Measurements from ENCODE around the gene INS.

The INS gene

DNA sequence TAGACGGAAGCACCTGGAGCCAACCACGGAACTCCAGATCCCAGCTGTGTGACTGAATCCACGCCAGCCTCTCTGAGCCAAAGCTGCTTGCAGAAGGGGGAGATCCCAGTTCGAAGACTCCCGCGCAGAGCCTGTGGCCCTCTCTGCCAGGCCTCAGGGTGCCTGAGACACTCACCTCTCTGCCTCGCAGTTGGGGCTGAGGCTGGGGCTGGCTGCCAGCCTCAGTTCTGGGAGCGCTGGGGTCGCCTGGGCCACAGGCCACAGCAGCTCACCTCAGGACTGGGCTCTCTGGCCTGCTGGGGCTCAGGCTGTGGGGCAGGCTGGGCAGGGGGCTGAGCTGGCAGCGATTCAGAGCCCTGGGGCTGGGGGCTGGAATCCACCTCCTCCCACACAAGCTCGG is 13.6 kb downstream of the INS start:
- DNase-seq, result no peak

DNA sequence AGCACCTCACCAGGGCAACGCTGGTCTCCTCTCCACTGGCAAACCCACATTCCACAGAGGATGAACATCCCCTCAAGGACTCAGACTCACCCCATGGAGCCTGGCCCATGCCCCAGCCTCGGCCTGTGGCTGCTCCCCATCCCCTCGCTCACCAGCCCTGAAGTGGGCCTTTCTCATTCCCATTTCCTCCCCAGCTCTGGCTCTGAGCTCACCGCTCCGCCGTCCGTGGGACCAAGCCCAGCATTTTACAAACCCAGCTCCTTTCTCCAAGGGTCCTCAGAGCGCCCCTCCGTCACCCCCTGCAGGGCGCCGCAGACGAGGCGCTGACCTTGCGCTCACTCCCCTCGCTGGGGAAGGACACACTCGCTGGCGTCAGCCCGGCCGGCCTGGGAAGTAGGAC is 15.0 kb downstream of the INS start:
- no peak for DNase-seq

DNA sequence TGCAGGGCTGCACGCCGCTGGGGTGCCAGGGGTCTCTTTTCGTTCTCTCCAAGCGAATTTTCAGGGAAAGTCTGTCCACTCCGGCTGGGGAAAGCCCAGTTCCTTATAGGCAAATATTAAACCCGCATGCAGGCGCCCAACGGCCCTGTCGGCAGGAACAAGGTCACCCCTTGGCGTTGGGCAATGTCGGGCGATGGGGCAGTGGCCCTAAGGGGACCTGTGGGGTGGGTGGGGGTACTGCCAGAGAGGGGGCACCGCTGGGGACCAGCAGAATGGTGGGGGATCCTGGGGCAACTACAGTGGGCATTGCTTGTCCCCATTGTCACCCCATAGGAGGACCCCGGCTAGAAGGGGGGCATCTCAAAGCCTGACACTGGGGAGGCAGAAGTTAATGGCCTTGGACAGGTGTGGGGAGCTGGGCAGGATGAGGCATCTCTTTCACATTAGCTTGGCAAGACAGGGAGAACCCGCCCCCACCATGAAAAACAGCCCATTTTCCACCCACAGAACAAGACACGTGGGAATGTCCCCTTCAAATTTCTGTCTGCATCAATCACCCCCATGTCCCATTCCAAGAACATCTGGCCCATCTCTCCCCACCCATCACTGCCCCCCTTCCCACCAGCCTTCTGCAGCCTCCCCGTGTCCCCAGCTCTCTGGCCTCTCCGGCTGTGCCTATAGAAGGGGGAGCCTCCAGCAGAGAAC is 16.3 kb downstream of the INS start:
- no peak for DNase-seq

DNA sequence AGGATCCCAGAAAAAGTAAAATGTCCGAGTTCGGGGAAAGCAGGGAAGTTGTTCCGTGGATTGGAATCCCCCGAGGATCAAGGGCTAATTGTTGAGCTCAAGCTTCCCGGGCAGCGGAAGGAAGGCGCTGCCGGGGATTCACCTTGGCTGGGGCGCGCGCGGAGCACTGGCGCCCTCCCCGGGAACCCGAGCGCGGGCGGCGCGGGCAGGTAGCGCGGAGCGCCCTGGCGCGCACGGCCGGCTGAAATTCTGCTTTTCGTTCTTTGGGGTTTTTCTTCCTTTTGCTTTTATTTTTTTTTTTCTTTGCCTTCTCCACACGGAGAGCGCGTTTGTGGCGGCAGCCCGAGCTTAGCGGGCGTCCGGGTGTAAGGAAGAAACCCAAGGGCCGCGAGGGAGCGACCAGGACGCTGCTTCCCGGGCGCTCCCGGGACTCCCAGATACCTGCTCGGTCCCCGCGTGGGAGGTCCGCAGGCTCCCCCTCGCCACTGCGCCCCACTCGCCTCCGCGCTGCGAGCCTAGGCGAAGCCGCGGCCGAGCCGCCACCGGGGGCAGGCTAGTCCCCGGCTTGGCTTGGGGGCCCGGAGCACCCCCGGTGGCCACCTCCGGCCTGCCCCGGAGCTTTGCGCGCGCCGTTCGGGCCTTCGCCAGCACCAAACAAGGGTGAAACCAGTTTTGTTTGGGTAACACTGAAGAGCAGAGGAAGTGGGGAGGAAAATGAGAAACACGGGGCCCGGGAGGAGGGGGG is 17.0 kb downstream of the INS start:
- no peak for DNase-seq

DNA sequence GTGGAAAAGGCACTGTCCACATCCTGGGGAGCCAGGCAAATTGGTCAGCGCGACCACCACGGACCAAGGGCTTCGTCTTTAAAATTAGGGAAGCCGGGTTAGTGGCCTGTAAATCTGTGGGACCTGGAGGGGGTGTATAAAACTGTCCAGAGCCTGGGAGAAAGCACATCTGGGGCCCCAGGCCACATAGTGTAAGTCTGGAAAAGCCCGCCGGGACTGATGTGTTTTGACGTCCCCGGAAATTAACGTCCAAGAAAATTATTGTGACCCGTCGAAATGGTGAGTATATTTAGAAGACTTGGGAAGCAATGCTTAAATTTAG is 17.6 kb downstream of the INS start:
- no peak for DNase-seq

DNA sequence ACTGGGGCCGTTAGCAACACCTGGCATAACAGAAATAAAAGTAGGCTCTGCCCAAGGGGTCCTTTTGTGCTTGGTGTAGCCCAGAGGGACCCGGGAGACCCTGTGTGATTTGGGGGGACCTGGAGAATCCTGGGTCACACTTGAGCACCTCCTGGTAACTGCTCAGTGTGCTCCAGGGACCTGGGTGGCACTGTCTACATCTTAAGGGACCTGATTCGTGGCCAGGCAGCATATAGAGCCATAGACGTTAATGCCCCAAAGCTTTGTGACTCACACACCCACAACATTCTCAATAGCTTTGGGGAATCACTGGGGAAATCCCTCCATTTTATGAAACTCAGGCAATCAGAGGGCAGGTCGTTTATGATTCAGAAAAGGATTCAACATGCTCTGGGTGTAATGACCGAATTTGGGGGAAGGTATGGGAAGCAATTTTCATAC is 18.2 kb downstream of the INS start:
- no peak for DNase-seq

DNA sequence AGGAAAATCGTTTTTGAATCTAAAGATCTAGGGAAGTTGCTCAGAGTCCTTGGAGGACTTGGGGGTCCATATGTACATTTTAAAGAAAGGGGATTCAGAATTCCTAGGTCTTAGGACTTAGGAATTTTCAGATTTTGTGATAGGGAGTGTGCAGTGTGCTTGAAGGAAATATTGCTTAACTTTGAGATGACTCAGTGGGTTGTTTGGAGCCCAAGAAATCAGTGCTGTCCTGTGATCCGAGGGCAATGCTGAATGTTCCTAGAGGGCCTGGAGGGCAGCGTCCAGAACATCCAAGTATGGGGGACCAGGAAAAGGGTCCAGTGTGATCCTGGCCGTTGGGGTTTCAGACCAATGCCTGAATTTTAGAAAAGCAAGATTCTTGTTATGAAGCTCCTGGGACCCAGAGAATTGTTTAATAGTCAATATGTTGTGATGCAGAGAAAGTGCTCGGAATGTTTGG is 18.7 kb downstream of the INS start:
- no peak for DNase-seq

DNA sequence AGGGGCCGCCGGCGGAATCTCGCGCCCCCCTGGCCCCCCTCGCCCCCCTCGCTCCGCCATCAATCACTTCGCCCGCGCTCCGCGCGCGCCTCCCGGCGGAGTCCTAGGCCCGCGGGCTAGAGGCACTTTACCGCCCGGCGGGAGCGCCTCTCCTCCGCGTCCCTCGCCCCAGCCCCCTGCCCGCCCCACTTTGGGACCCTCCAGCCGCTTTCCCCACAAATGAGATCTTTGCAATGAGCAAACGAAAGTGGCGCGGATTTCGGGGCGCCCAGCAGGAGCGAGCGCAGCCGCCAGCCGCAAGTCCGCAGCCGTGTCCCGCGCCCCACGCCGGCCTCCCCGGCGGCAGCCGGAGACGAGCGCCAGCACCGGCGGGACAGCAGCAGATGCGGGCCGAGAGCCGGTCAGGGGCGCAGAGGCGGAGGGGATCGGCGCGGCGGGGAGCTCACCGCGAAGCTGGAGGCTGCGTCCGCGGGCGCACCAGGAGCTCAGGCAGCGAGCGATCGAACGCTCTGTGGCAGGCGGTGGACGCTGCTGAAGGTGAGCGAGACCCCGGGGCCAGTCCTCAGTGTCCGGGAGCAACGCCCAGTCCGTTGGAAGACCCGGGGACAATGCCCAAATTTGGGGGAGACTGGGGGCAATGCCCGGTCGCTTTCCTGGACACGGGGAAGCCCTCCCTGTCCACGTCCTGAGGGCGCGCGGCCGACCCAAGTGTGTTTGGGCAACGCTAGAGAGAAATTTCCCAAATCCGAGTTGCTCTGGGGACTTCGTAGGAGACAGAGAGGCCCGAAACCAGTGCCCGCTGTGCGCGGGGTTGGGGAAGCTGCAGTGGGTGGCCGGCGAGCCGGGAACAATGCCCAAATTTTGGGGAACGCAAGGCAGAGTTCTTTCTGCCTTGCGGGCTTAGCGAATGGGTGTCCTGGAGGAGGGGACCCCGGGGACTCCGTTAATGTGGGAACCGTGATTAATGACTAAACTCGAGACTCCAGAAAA is 20.3 kb downstream of the INS start:
- no peak for DNase-seq

DNA sequence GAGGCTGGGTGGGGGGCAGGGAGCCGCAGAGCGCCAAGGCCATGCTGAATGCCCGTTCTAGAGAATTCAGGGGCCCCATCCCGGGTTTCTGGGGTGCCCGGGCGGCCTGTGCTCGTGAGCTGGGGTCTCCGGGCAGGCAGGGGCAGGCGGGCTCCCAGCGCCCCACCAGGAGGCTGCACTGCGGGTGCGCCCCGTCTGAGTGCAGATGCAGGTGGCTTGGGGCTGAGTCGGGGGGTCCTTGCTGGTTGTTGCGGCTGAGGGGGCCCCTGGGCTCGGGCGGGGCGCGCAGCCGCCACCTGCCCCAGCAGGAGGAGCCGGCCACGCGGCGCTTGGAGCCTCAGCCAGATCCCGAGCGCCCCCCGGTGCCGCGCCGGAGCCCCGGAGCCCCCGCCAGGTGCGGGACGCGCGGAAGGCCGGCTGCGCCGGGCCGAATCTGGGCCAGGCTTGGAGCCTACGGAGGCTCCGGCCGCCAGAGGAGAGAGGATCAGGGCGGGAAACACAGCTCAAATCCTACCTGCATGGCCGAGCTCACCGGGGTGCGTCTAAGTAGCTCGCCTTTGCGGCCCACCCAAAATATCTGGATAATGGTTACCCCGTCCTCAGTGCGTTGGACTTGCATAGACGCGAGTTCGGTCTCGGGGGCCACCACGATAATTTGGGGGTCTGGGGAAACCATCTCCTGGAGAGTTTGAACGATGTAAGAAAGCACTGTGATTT is 21.2 kb downstream of the INS start:
- no peak for DNase-seq

DNA sequence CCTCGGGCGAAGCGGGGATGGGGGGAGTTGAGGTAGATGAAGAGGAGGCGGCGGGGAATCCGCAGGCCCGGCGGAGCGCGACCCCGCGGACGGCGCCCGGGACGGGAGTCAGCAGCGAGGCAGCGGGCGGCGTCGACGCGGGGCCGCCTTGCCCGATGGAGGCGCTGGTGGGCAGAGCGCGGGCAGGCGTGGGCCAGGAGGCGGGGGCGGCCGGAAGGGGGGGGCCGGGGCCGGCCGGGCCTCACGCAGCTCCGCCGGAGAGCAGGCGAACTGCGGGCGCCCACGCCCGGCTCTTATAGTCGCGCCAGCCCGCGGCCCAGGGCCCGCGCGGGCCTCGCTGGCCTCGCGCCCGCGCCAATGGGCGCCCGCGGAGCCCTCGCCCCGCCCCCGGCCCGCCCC is 21.9 kb downstream of the INS start, which contains the start of gene IGF2:
TSS of gene IGF2 (minus strand) at position 267 of the 399 bp plus-strand sequence. CDS start 3,866 bp downstream, outside the sequence.
- DNase-seq, result no peak

DNA sequence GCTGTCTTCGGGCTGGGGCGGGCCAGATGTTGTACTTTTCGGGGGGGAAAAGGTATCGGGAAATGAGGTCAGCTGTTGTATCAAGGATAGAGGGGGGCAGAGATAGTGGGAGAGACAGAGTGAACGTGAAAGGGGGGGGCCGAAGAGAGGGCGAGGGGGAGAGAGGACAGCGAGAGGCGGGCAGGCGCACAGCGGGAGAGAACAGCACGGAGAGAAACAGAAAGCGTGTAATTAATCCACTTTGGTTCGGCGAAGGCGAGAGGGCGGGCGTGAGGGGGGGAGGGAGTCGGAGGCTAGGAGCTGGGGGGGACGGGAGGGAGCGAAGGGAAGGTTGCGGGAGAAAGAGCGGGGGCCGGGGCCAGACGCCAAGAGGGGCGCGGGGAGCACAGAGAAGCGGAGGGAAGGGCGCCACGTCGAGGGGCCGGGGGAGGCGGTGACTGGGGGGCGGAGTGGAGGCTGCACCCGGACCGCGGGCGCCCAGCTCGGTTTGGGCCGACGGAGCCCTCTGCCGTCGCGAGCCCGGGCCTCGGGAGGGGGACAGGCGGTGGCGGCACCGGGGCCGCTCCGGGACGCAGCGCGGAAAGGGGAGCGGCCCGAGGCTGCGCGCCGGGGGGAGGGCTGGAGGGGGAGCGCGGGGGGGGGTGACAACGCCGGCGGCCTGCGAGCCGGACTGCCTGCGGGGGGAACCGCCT is 22.4 kb downstream of the INS start:
- no peak for DNase-seq

DNA sequence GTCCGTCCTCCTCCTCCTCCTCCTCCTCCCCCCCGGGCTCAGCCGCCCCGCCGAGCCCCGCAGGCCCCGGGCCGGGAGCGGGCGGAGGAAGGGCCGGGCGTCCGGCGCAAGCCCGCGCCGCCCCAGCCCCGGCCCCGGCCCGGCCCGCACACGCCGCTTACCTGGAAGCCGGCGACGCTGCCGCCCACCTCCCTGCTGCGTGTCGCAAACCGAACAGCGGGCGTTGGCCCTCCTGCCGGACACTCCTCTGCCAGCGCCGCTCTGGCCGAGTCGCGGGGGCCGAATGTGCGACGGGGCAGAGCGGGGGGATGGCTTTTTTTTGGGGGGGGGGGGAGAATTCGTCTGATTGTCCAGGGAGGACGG is 23.0 kb downstream of the INS start:
- DNase-seq, result no peak

DNA sequence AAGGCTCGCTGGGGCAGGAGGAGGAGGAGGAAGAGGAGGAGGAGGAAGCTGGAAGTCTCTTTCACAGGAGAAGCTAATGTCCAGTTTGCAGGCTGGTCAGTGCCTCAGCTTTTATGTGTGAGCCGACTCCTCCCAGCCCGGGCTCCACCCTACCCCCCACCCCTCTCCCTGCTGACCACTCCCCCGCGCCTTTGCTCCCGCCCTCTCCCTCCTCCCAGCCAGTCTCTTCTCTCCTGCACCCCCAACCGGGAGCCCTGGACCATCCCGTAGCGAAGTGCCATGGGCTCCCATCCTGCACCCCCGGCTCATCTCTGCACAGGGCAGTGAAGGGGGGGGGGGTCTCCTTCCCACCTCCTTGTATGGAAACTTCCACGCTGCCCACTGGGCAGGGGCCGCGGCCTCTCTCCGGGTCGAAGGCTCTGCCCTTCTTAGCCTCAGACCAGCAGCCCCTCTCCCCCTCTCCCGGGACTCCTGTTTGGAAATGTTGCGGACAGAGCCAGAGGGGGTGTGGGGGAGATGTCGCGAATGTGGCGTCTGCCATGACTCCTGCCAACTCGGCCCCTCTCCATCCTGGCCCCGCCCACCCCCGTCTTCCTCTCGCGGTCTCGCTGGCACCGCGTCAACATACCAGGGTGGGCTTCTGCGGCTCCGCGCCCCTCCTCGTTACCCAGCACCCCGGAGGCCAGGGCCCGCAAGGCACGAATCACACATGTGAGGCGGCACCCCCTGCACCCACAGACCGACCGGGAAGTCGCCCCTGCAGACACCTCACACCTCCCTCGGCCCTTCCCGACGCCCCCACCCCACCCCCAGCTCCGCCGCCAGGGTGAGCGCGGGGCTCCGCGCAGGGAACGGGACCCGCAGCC is 23.6 kb downstream of the INS start:
- no peak for DNase-seq

DNA sequence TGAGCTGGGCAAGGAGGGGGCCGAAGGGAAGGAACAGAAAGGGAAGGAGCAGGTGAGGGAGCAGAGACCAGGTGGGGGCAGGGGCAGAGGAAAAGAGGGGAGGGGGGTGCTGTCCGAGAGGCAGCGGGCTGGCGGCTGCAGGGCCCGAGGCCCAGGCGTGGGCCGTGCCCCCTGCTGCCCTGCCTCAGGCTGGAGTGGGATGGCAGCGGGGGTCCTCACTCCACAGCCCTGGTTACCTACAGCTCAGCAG is 24.1 kb downstream of the INS start:
- no peak for DNase-seq

DNA sequence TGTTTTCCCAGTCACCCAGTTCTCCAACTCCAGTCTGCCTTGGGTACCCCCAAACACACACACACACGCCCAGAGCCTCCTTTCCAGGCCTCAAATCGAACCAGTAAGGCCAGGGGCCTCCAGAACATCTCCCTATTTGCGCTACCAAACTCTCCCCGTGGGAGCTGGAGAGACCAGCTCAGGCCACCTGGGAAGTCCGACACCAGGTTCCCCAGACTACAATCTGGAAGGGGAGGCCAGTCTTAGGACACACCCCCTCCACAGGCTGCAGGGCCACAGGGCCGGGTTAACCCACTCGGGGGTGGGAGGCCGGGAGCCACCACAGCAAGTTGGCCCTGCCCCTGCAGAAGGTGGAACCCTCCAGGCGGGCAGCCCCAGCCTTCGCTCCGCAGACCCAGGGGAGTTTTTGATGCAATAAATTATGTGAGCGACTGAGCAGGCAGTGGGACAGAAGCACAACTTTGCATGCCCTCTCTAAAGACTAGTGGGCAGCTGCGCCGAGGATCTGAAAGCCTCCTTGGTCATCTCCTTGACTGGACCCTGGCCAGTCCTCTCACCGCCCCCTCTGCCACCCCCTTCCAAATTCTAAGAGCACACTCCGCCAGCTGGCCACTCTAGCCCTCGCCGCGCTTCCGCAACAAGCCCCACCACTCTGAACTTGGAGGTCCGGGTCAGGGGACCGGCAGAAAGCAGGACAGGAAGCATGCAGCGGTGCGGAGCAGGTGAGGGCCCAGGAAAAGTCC is 24.6 kb downstream of the INS start:
- DNase-seq, result no peak

DNA sequence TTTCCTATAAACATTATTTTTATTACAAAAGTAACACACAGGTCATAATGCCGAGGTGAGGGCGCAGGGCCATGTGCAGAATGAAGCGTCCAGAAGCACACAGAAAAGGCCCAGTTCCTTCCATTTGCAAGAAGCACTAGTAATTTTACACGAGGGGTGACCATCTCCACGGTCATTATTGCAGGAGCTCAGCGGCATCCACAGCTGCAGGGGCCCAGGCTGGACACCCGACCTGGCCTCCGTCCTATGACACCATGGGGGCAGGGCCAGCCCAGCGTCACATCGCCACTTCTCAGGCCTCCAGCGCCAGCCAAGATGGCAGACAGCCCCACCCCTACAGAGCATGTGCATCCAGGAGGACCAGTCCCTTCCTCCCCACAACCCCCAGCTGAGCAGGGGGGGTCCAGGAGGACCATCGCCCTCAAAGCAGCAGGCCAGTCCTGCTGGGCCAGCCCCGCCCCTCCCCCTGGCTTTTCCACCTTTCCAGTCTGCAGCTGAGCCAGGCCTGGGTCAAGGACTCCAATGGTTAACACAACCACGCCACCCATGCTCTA is 25.3 kb downstream of the INS start:
- DNase-seq, result no peak

DNA sequence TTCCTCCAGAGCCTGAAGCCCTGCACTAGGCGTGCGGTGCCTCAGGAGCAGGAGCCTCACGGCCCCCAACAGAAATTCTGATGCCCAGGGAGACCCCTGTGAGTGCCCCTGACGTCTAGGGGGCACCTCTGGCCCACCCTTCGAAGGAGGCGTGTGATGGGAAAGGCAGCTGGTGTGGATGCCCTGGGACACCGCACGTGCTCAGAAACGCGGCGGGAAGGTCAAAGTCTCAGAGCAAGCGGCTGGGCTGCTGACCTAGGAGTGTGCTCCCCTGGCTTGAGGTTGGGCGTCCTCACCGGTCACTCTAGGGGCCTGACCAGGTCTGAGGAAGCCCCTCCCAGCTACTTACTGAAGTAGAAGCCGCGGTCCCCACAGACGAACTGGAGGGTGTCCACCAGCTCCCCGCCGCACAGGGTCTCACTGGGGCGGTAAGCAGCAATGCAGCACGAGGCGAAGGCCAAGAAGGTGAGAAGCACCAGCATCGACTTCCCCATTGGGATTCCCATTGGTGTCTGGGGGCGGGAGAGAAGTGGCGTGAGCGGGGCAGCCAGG is 25.9 kb downstream of the INS start:
- no peak for DNase-seq
